Prostate gland (tissue), 2 donors: ENCODE data around the gene ADAMTSL1. TPM values are rescaled to one million over a fixed set of nuclear protein-coding genes. Genes with fewer than 3 reads are reported as not detected.

Experiments
- DNase-seq: peaks from one replicate; pipeline ENCODE4 v3.0.0-alpha.2; 2019; ENCODE audit warnings: low spot score
- H3K27ac ChIP-seq, 2 donors: fragments of 200-600 bp; sonication (generic); 2 replicates each; pipeline ENCODE4 v1.5.1; 2017 to 2019
- H3K27me3 ChIP-seq: fragments of 200-600 bp; sonication (generic); replicated peaks from 2 replicates; pipeline ENCODE4 v1.5.1; 2019; ENCODE audit not compliant: insufficient read depth
- H3K36me3 ChIP-seq, 2 donors: fragments of 200-600 bp; sonication (generic); 1 replicate in 1 of 2; 2 replicates in 1 of 2; pipeline versions ENCODE4 v1.5.1 to v1.8.1; 2017 to 2019
- H3K4me1 ChIP-seq: fragments of 200-600 bp; sonication (generic); replicated peaks from 2 replicates; pipeline ENCODE4 v1.5.1; 2019
- H3K4me3 ChIP-seq, 2 donors: fragments of 200-600 bp; sonication (generic); 2 replicates each; pipeline ENCODE4 v1.5.1; 2017 to 2019
- H3K9me3 ChIP-seq: fragments of 200-600 bp; sonication (generic); 2 replicates; pipeline ENCODE4 v1.5.1; 2017
- POLR2A ChIP-seq: fragments of 450-650 bp; IDR thresholded peaks from one replicate; pipeline ENCODE4 v1.6.1; 2016; ENCODE audit warnings: antibody characterized with exemption, mild to moderate bottlenecking
- POLR2AphosphoS5 ChIP-seq: sonication (generic); formaldehyde crosslinking; IDR thresholded peaks from one replicate; pipeline ENCODE4 v1.6.1; 2017; ENCODE audit warnings: antibody characterized with exemption
- WGBS: methylation state at CpG from one replicate; pipeline ENCODE4 v1.1.5; 2018; 5-methylcytosine and 5-hydroxymethylcytosine counted together
- intact Hi-C: fragments of 100-400 bp; cut with DNase I; formaldehyde crosslinking; loops from one replicate; pipeline ENCODE4 v1.14.2; 2022
- total RNA-seq, 2 donors: library from RNA; depleted of rRNA; stranded (reverse); fragments of >200 nt; gene quantifications; one replicate each; pipeline ENCODE4 v1.1.0, GENCODE V29; 2016
- TF ChIP-seq, protein P1 (sequence below), 4 experiments: fragments of 200-600 bp in 2 of 4; fragments of 450-650 bp in 2 of 4; sonication (generic) in 2 of 4; IDR thresholded peaks; 1 replicate in 3 of 4; 2 replicates in 1 of 4; pipeline ENCODE4 v1.5.1; 2016 to 2019; ENCODE audit warnings: antibody characterized with exemption in 4 of 4, mild to moderate bottlenecking in 2 of 4, moderate library complexity in 2 of 4

Gene ADAMTSL1
- total RNA-seq, 2 donors from 2014 or later: 9.8 to 18.1 TPM

DNA sequence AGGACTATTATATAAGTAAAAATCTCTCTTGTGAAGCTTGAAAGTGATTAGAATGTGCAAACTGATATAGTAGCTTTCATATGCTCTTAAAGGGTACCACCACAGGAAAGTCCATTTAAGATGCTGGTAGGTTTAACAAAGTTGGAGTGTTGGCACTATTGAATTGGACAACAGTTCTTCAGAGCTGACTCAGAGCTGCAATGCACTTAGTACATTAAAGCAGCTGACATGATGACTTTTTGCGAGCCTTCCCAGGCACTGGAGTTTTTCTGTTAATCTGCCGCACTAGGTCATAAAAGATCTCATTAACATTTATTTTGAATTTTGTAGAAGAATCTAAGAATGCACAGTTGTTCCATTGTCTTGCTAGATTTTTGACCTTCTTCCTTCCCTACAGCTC, 243.8 kb downstream of the ADAMTSL1 start:
- TF ChIP-seq POLR2A: no peak
- no peak for TF ChIP-seq POLR2AphosphoS5
- TF ChIP-seq, protein P1, sequence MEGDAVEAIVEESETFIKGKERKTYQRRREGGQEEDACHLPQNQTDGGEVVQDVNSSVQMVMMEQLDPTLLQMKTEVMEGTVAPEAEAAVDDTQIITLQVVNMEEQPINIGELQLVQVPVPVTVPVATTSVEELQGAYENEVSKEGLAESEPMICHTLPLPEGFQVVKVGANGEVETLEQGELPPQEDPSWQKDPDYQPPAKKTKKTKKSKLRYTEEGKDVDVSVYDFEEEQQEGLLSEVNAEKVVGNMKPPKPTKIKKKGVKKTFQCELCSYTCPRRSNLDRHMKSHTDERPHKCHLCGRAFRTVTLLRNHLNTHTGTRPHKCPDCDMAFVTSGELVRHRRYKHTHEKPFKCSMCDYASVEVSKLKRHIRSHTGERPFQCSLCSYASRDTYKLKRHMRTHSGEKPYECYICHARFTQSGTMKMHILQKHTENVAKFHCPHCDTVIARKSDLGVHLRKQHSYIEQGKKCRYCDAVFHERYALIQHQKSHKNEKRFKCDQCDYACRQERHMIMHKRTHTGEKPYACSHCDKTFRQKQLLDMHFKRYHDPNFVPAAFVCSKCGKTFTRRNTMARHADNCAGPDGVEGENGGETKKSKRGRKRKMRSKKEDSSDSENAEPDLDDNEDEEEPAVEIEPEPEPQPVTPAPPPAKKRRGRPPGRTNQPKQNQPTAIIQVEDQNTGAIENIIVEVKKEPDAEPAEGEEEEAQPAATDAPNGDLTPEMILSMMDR (IDR thresholded peaks at IDR 0.05): no peak
- Histone ChIP-seq H3K27ac (no peak overlapping the region), H3K4me1 (no peaks in the 10 kb centered on the region), H3K9me3 (no peaks in the 10 kb centered on the region), H3K4me3 (no peak overlapping the region), H3K27me3 (no peaks in the 10 kb centered on the region), H3K36me3 (no peaks in the 10 kb centered on the region)
- WGBS: 69% methylated on average over 2 of the region's 2 CpGs
- intact Hi-C loops: no loop called here
- DNase-seq: no peak

DNA sequence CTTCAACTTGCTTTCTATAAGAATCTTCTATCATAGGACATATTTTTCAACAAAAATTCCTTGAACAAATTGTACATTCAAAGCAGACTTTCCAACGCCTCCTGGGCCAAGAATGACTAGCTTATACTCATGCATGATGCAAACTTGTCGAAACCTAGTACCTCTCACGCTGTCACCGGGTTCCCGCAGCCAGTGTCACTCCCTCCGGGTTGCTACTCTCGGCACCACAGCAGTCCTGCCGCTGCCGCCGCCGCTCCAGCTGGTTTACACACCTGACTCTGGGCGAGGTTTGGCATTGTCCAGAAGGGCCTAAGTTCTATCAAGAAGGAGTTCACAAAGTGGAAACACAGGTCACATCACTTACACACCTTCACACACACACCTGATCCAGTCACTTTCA, 244.4 kb downstream of the ADAMTSL1 start:
- Histone ChIP-seq H3K36me3 (no peaks in the 10 kb centered on the region), H3K27me3 (no peaks in the 10 kb centered on the region), H3K27ac (no peak overlapping the region), H3K4me1 (no peaks in the 10 kb centered on the region), H3K4me3 (no peak overlapping the region), H3K9me3 (no peaks in the 10 kb centered on the region)
- DNase-seq: no peak
- 88% methylated on average over 12 of the region's 12 CpGs for WGBS
- intact Hi-C loops: no loop called here
- TF ChIP-seq, protein P1 (IDR thresholded peaks at IDR 0.05): no peak
- TF ChIP-seq POLR2A: no peak
- TF ChIP-seq POLR2AphosphoS5: no peak

DNA sequence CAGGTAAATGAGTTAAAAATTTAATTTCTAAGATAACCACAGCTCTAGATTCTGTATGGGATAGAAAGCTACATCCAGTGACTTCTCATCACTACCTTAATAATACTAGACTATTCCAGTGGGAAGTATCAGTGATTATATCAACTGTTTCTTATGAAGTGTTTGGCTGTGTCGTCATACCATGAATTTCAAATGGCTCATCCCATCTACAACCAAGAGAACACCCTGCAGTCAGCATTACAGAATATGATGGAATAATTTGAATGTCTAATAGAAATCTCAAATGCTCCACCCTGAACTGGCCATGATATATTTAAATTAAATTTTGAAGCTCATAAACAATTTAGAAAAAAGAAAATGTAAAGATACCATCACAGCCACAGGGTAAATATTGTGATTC, 245.0 kb downstream of the ADAMTSL1 start:
- no peaks in the 10 kb centered on the region for H3K36me3 ChIP-seq
- H3K4me1 ChIP-seq: no peaks in the 10 kb centered on the region
- TF ChIP-seq, protein P1 (IDR thresholded peaks at IDR 0.05): no peak
- TF ChIP-seq POLR2AphosphoS5 (no peak), POLR2A (no peak)
- H3K27ac ChIP-seq: no peak overlapping the region
- H3K27me3 ChIP-seq: no peaks in the 10 kb centered on the region
- no peak overlapping the region for H3K4me3 ChIP-seq
- DNase-seq: no peak
- H3K9me3 ChIP-seq: no peaks in the 10 kb centered on the region
- 92% methylated on average over 1 of the region's 1 CpG for WGBS
- intact Hi-C loops: no loop called here

DNA sequence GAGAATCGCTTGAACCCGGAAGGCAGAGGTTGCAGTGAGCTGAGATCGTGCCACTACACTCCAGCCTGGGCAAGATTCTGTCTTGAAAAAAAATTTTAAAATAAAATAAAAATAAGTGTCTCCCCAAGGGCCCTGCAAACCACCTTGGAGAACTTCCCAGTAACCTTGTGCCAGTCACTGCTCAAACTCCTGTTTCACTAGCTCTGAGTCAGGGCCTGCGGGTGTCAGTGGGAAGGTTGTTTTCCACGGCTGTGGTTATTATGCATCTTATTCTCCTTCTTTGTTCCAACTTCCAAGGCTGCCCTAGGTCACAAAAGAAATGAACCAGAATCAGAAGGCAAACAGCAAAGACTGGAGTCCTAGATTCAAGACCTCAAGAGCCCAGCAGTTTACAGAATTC, 246.7 kb downstream of the ADAMTSL1 start:
- Histone ChIP-seq H3K36me3 (no peaks in the 10 kb centered on the region), H3K27ac (no peak overlapping the region), H3K27me3 (no peaks in the 10 kb centered on the region), H3K9me3 (no peaks in the 10 kb centered on the region), H3K4me1 (no peaks in the 10 kb centered on the region), H3K4me3 (no peak overlapping the region)
- intact Hi-C loops: no loop called here
- TF ChIP-seq, protein P1 (IDR thresholded peaks at IDR 0.05): no peak
- TF ChIP-seq POLR2A (no peak), POLR2AphosphoS5 (no peak)
- WGBS: 91% methylated on average over 5 of the region's 5 CpGs
- no peak for DNase-seq

DNA sequence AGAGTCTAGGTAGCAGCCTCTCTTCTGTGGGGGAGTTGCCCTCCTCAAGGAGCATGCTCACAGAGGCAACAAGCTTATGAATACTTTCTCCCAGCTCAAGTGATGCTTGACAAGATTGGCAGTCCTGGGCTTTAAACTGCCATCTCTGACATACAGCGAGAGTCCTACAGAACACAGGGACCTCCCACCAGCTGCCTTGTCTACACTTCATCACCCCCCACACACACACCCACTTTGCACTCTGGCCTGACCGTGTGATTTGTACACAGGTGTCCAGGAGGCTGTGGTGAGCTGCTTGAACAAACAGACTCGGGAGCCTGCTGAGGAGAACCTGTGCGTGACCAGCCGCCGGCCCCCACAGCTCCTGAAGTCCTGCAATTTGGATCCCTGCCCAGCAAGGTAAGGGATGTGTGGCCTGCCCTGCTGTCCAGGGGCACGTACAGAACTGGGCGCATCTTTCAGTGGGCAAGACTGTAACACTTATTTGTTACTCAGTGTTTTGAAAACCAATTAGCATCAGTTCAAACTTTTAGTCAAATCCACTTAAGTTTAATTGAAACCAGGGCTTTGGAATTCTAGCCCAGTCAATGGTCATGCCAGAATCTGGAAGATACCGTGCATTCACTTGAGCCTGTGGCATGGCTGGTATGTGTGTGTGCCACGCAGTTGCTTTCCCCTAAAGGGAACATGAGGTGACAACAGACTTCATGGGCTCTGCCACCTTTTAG, 247.5 kb downstream of the ADAMTSL1 start:
- WGBS: 75% methylated on average over 6 of the region's 10 CpGs
- no peak overlapping the region for H3K4me3 ChIP-seq
- intact Hi-C loops: no loop called here
- no peaks in the 10 kb centered on the region for H3K4me1 ChIP-seq
- H3K36me3 ChIP-seq: no peaks in the 10 kb centered on the region
- no peaks in the 10 kb centered on the region for H3K27me3 ChIP-seq
- TF ChIP-seq, protein P1 (IDR thresholded peaks at IDR 0.05): no peak
- no peak for TF ChIP-seq POLR2AphosphoS5
- TF ChIP-seq POLR2A: no peak
- no peaks in the 10 kb centered on the region for H3K9me3 ChIP-seq
- H3K27ac ChIP-seq: no peak overlapping the region
- DNase-seq: no peak
